BLaER1 (cell line): ENCODE data around the gene MRPL14.

Experiments
- H3K27ac ChIP-seq: shearing (Covaris generic); formaldehyde crosslinking; 2 replicates; pipeline ENCODE4 v1.8.1; 2022
- H3K27me3 ChIP-seq: shearing (Covaris generic); formaldehyde crosslinking; 2 replicates; pipeline ENCODE4 v1.8.1; 2022
- H3K36me3 ChIP-seq: shearing (Covaris generic); formaldehyde crosslinking; 2 replicates; pipeline ENCODE4 v1.8.1; 2022
- H3K4me1 ChIP-seq: shearing (Covaris generic); formaldehyde crosslinking; 2 replicates; pipeline ENCODE4 v1.8.1; 2022
- H3K4me2 ChIP-seq: shearing (Covaris generic); formaldehyde crosslinking; 2 replicates; pipeline ENCODE4 v1.8.1; 2022
- H3K4me3 ChIP-seq: shearing (Covaris generic); formaldehyde crosslinking; 2 replicates; pipeline ENCODE4 v1.8.1; 2022
- H3K9ac ChIP-seq: shearing (Covaris generic); formaldehyde crosslinking; 2 replicates; pipeline ENCODE4 v1.8.1; 2022
- H3K9me3 ChIP-seq: shearing (Covaris generic); formaldehyde crosslinking; 2 replicates; pipeline ENCODE4 v1.8.1; 2022
- H4K20me1 ChIP-seq: shearing (Covaris generic); formaldehyde crosslinking; 2 replicates; pipeline ENCODE4 v1.8.1; 2022
- Cebpa-rat ChIP-seq: shearing (Covaris generic); IDR thresholded peaks from 2 replicates; pipeline ENCODE4 v1.8.1; 2022

Gene MRPL14

DNA sequence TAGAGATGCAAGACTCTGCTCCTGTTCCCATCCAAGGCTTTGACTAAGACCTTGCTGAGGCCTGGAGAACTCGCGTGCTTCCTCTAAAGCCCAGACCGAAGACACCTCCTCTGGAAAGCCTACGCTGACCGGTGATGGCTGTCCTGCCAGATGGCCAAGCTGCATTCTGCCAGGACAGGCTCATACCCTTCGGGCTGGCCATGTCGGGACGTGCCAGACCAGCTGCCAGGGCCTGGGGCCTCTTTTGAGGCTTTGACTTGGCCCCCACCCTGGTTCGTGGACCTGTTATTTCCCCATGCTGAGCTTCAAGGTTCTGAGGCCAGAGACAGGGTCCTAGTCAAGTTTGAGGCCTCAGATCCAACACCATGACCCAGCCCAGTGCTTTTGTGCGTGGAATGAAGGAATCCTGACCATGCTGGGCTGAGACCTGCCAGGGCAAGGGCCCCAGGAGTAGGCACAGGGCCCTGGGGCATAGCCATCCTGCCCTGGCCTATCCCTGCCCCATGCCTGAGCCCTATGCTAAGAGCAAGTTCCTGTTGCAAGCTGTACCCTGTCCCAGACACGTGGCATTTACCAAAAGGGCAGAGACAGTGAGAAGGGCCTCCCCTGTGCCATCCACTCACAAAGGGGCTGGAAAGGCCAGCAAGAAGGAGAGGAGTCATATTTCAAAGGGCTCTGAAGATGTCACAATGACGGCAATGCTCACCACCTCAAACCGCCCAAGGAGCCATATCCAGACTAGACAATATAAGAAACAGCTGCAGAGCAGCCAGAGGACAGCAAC, 42.8 kb downstream of the MRPL14 start:
- TF ChIP-seq Cebpa-rat = no peak; the same call in 1 of the 2 replicates

DNA sequence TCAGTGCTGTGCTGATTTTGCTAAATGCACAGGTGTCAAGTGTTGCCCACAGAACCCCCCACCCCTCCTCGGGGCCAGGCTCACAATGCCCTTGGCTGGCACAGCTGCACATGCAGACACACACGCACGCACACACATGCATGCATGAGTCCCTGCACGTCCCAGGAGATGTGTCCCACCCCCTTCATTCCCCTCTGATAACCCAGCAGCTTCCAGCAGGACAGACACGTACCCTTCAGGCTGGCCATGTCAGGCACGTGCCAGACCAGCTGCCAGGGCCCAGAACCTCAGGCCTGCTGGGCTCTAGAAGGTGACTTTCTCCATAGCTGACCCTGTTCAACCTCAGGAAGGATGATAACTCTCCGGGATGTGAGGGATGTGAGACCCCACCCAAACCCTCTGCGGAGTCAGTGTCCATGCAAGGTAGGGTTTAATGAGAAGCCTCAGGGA, 44.4 kb downstream of the MRPL14 start:
- Histone ChIP-seq H3K4me2 (peak overlapping the region; percentile 93), H3K4me1 (peaks cover 100% of the 10 kb centered on the region), H3K9ac (peak overlapping the region; percentile 63), H3K4me3 (peak overlapping the region; percentile 55), H3K27me3 (no peaks in the 10 kb centered on the region), H3K9me3 (no peaks in the 10 kb centered on the region), H4K20me1 (no peaks in the 10 kb centered on the region; the same call in 1 of the 2 replicates), H3K27ac (peak overlapping the region; percentile 85), H3K36me3 (peaks cover 8% of the 10 kb centered on the region; the same call in 1 of the 2 replicates)
- TF ChIP-seq Cebpa-rat = no peak

More for the DNA sequence above, 42.8 kb downstream of the MRPL14 start:
- Histone ChIP-seq H3K27ac (peak overlapping the region; percentile 85), H3K36me3 (peaks cover 17% of the 10 kb centered on the region; the same call in 1 of the 2 replicates), H3K4me2 (peak overlapping the region; percentile 93), H3K4me3 (peak overlapping the region; percentile 55; the same call in 1 of the 2 replicates), H4K20me1 (no peaks in the 10 kb centered on the region; the same call in 1 of the 2 replicates), H3K27me3 (no peaks in the 10 kb centered on the region), H3K9ac (peak overlapping the region; percentile 63), H3K4me1 (peaks cover 91% of the 10 kb centered on the region), H3K9me3 (no peaks in the 10 kb centered on the region)

DNA sequence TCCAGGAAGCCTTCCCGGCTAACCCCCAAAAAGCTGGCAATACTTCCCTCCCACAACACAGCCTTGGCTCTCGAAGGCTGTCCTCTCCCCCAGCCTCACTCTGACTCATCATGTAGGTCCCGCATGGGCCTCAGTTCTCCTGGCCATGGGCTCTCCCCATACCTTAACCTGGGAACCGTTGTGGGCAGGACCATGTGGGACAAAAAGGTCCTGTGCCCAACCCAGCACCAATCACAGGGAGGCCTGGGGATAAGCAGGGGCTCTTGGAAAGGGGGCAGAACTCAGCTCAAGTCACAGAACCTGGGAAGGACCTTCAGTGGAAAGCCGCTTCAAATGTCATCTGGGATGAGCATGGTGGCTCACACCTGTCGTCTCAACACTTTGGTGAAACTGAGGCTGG, 45.5 kb downstream of the MRPL14 start:
- Histone ChIP-seq H3K27ac (peak overlapping the region; percentile 91), H3K9ac (0 out of 2 replicates have a peak overlapping the region, but pooled peaks have one; percentile 75), H3K9me3 (no peaks in the 10 kb centered on the region), H3K4me2 (peak overlapping the region; percentile 93), H3K4me3 (peak overlapping the region; percentile 36; the same call in 1 of the 2 replicates), H3K27me3 (no peaks in the 10 kb centered on the region), H3K36me3 (no peaks in the 10 kb centered on the region), H3K4me1 (peaks cover 100% of the 10 kb centered on the region), H4K20me1 (no peaks in the 10 kb centered on the region)
- TF ChIP-seq Cebpa-rat = no peak

DNA sequence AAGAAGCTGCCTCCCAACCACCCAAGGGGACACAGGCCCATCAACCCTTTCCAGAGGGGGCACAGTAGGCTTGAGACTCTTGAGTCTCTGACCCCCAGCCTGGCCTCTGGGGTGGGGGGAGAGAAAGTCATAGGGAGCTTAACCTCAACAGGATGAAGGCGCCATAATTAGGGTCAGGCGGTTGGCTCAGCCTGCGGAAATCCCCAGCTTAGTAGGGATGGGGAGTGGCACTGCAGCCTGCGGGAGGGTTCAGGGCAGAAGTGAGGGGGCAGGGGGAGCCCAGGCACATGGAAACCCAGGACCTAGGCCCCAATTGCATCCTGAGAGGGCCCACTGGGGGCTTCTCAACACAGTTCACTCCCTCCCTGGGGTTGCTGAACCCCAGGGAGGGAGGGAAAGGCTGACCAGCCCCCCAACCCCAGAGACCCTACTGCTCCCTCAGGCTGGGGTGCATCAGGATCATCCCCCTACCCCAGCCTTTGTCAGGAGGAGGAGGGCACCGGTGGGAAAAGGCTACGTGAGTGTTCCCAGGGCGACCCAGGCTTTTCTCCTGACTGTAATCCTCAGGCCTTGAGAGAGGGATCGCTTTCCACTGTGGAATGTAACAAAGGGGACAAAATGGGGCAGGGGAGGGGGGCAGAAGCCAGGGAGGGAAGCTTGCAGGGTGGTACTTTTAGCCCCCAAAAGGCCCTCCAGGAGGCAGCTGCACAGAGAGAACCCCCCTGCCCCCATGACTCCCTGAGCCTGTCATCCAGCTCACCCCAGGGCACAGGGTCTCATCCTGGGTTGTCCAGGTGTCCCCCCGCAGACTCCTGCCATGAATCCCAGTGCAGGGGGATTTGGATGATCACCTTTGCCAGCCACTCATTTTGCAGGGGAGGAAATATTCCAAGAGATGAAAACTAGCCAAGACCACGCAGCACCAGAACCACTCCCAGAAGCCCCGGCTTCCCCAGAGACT, 46.4 kb downstream of the MRPL14 start:
- TF ChIP-seq Cebpa-rat = no peak
- H3K9me3 ChIP-seq = no peaks in the 10 kb centered on the region
- H3K4me3 ChIP-seq = peak overlapping the region; percentile 36
- H4K20me1 ChIP-seq = no peaks in the 10 kb centered on the region
- peak overlapping the region; percentile 91 for H3K27ac ChIP-seq
- peak overlapping the region; percentile 75 for H3K9ac ChIP-seq
- peaks cover 100% of the 10 kb centered on the region for H3K4me1 ChIP-seq
- peak overlapping the region; percentile 93 for H3K4me2 ChIP-seq
- no peaks in the 10 kb centered on the region for H3K36me3 ChIP-seq
- H3K27me3 ChIP-seq = no peaks in the 10 kb centered on the region

DNA sequence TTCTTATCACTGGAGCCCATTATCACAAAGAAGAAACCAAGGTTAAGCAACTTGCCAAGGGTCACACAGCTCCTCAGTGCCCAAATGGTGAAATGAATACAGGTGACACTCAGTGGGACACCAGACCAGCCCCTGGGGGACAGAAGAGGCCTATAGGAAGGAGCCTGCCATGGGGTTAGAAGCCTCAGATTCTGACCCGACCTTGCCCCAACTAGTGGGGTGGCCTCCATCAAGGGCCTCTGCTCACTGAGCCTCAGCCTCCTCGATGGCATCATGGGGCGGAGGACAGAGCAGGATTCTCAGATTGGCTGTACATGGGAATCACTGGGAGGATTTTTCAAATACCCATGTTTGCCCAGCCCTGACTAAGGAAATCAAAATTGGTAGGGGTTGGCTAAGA, 47.6 kb downstream of the MRPL14 start:
- no peak for TF ChIP-seq Cebpa-rat
- Histone ChIP-seq H3K36me3 (no peaks in the 10 kb centered on the region), H3K4me2 (peak overlapping the region; percentile 93)

DNA sequence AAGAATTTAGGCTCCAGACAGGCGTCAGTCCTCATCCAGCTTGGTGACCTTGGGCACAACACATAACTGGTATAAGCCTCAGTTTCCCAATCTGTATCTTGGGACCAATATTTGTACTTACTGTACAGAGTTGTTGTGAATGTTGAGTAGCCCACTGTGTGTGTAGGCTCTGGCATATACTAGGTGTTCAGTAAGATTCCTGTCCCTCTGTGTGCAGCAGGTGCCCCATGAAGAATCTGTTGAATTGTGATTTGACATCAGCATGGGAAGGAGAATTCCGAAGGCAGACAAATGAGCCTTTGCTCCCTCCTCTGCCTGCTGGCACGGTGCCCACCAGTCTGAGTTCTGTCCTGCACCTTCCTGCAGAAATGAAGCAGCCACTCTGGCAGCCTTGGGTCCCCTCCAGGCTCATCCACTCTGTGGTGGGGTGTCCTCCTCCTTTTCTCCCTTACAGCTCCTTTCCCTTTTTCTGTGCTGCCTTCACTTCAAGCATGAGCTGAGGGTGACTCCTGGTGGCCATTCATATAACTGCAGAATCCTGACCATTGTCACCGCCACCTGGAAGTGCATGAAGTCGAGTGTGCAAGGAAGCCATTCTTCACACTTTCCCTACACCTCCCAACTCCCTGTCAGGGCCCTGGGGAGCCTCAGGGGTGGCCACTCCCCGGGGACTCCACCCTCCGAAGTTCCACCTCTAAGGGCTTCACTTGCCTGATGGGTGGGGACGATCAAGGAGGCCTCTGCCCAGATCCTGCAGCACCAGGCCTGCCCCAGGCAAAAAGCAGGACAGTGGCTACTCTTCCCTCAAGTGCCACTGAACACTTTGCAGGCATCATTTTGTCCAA, 48.2 kb downstream of the MRPL14 start:
- H3K9me3 ChIP-seq = no peaks in the 10 kb centered on the region
- H3K27me3 ChIP-seq = no peaks in the 10 kb centered on the region
- H3K4me1 ChIP-seq = peaks cover 100% of the 10 kb centered on the region
- H3K36me3 ChIP-seq = no peaks in the 10 kb centered on the region
- H3K27ac ChIP-seq = peak overlapping the region; percentile 91
- no peak overlapping the region for H3K4me3 ChIP-seq
- H3K4me2 ChIP-seq = peak overlapping the region; percentile 93
- no peak overlapping the region for H3K9ac ChIP-seq
- H4K20me1 ChIP-seq = no peaks in the 10 kb centered on the region
- TF ChIP-seq Cebpa-rat = no peak

More for the DNA sequence above, 47.6 kb downstream of the MRPL14 start:
- Histone ChIP-seq H3K27me3 (no peaks in the 10 kb centered on the region), H3K27ac (peak overlapping the region; percentile 91), H3K4me3 (no peak overlapping the region), H3K4me1 (peaks cover 100% of the 10 kb centered on the region), H3K9me3 (no peaks in the 10 kb centered on the region), H4K20me1 (no peaks in the 10 kb centered on the region), H3K9ac (no peak overlapping the region)

DNA sequence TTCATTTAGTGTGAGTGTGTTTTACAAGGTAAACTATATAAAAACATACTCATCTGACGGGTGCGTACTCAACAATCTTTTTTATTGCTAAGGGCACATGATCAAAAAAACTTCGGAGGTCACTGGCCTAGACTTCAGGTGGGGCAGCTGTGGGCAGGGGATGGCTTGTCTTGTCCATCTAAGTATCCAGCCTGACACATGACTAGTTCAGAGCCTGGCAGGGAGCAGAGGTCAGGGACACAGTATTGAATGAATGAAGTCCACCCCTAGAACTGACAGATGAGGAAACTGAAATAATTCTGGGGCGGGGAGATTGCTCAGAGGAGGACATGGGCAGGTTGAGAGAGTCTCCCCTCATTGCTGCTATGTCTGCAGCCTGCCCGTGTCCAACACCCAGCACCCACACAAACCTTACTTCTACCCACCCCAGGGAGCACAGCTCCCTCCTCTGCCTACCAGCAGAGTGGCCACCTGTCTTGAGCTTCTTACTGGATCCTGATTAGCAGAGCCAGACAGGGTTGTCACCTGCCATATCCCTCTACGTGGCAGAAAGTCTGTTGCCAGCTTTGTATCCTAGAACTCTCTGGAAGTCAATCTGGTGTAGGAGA, 48.9 kb downstream of the MRPL14 start:
- Histone ChIP-seq H3K4me1 (peaks cover 98% of the 10 kb centered on the region), H3K9me3 (no peaks in the 10 kb centered on the region), H4K20me1 (no peaks in the 10 kb centered on the region), H3K27me3 (no peaks in the 10 kb centered on the region), H3K36me3 (no peaks in the 10 kb centered on the region), H3K27ac (no peak overlapping the region), H3K9ac (no peak overlapping the region), H3K4me2 (peak overlapping the region; percentile 93; the same call in 1 of the 2 replicates), H3K4me3 (no peak overlapping the region)
- TF ChIP-seq Cebpa-rat = no peak

DNA sequence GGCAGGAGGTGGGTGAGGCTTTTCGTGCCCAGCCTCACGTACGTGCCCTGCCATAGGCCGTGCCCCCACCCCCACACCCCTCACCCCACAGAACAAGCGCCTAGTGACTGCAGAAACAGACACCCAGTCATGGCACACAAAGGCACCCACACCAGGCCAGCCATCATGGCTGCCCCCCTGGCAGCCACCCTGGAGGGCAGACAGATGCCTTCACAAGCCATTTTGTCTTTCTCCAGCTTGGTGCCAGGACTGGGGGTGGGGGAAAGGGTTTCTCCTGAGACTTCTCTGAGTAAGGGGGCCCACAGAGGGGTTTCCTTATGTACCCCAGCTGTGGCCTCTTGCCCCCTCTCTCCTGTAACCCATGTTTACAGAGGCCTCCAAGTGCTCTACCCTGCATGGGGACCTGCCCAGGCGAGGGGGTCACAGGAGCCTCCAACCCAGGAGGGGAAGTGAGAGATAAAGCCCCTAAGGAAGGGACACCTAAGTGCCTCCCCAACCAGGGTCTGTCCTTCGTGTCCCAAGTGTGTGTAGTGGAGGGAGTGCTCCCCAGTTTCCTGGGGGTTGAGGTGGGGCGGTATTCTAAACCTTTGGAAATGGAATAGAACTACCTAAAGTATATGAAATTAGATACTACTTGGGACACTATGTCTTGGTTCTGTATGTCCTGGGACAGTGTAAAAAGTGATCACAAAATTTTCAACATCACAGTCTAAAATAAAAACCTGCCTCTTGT, 49.9 kb downstream of the MRPL14 start:
- Histone ChIP-seq H3K4me1 (peaks cover 95% of the 10 kb centered on the region), H3K27ac (peak overlapping the region; percentile 41; the same call in 1 of the 2 replicates), H3K36me3 (no peaks in the 10 kb centered on the region), H3K9me3 (no peaks in the 10 kb centered on the region), H3K4me2 (peak overlapping the region; percentile 93), H3K9ac (peak overlapping the region; percentile 50; the same call in 1 of the 2 replicates), H3K4me3 (no peak overlapping the region; the same call in 1 of the 2 replicates), H4K20me1 (no peaks in the 10 kb centered on the region), H3K27me3 (no peaks in the 10 kb centered on the region)
- no peak for TF ChIP-seq Cebpa-rat
